Erythroblast (primary cell): Measurements from ENCODE around the gene PHF1.

Experiments
- GATA1 ChIP-seq: IDR thresholded peaks from 2 replicates; pipeline ENCODE4 v1.6.1; 2011; ENCODE audit warnings: low read depth, mild to moderate bottlenecking, control low read depth, low read length, moderate library complexity
- POLR2A ChIP-seq: IDR thresholded peaks from 2 replicates; pipeline ENCODE4 v1.6.1; 2011; ENCODE audit warnings: mild to moderate bottlenecking, low read length

GRCh38 chr6:33426590-33427511 is 16.0 kb downstream of the PHF1 start:
- TF ChIP-seq POLR2A: no peak
- no peak for TF ChIP-seq GATA1
